Neural progenitor cell (in vitro differentiated cells): ENCODE measurements around the gene RAB42. TPM values are rescaled to one million over a fixed set of nuclear protein-coding genes. Genes with fewer than 3 reads are reported as not detected.
A peak's percentile ranks its signal among the peaks of the same experiment; 100 is the strongest.

Source experiments
- DNase-seq: peaks from one replicate; pipeline ENCODE4 v3.0.0-alpha.2; 2016; ENCODE audit warnings: low spot score
- H2AFZ ChIP-seq: fragments of 200-600 bp; sonication (generic); replicated peaks from 2 replicates; pipeline ENCODE4 v1.6.1; 2016; ENCODE audit warnings: antibody characterized with exemption
- H3F3A ChIP-seq: fragments of 200-600 bp; sonication (generic); 2 replicates; pipeline ENCODE4 v1.6.1; 2016; ENCODE audit warnings: antibody characterized with exemption, low read depth
- H3K27ac ChIP-seq: fragments of 200-600 bp; sonication (generic); 2 replicates; pipeline ENCODE4 v1.5.1; 2016; ENCODE audit warnings: mild to moderate bottlenecking
- H3K27me3 ChIP-seq: fragments of 200-600 bp; sonication (generic); 2 replicates; pipeline ENCODE4 v1.6.1; 2016; ENCODE audit warnings: mild to moderate bottlenecking, moderate library complexity
- H3K36me3 ChIP-seq: fragments of 200-600 bp; sonication (generic); 2 replicates; pipeline ENCODE4 v1.5.1; 2016
- H3K4me1 ChIP-seq: fragments of 200-600 bp; sonication (generic); 2 replicates; pipeline ENCODE4 v1.6.1; 2016; ENCODE audit warnings: mixed run types
- H3K4me2 ChIP-seq: fragments of 200-600 bp; sonication (generic); 2 replicates; pipeline ENCODE4 v1.6.1; 2016
- H3K4me3 ChIP-seq: fragments of 200-600 bp; sonication (generic); 2 replicates; pipeline ENCODE4 v1.5.1; 2016
- H3K79me2 ChIP-seq: fragments of 200-600 bp; sonication (generic); 2 replicates; pipeline ENCODE4 v1.6.1; 2016; ENCODE audit warnings: low read depth
- H3K9ac ChIP-seq: fragments of 200-600 bp; sonication (generic); 2 replicates; pipeline ENCODE4 v1.6.1; 2016
- H3K9me3 ChIP-seq: fragments of 200-600 bp; sonication (generic); 2 replicates; pipeline ENCODE4 v1.5.1; 2016; ENCODE audit warnings: low read depth
- H4K20me1 ChIP-seq: fragments of 200-600 bp; sonication (generic); 2 replicates; pipeline ENCODE4 v1.6.1; 2016; ENCODE audit warnings: low read depth
- H3K27ac Mint-ChIP-seq: 3 replicates; pipeline ENCODE4 v1.8.0; 2021; ENCODE audit warnings: mixed read lengths
- H3K27me3 Mint-ChIP-seq: 2 replicates; pipeline ENCODE4 v1.8.0; 2022; ENCODE audit warnings: low read depth, mild to moderate bottlenecking, inconsistent platforms, moderate library complexity, mixed read lengths; ENCODE audit not compliant: insufficient read depth
- H3K36me3 Mint-ChIP-seq: 3 replicates; pipeline ENCODE4 v1.8.0; 2021; ENCODE audit warnings: mixed read lengths
- H3K4me1 Mint-ChIP-seq: 3 replicates; pipeline ENCODE4 v1.8.0; 2021; ENCODE audit warnings: mixed read lengths
- H3K4me3 Mint-ChIP-seq: 3 replicates; pipeline ENCODE4 v1.8.0; 2021; ENCODE audit warnings: mild to moderate bottlenecking, moderate library complexity, mixed read lengths
- H3K9me3 Mint-ChIP-seq: 3 replicates; pipeline ENCODE4 v1.8.0; 2020; ENCODE audit warnings: mixed read lengths
- CTCF ChIP-seq: fragments of 200-600 bp; sonication (generic); IDR thresholded peaks from 2 replicates; pipeline ENCODE4 v1.5.1; 2017; ENCODE audit warnings: antibody characterized with exemption, mild to moderate bottlenecking
- EZH2 ChIP-seq: fragments of 200-600 bp; sonication (generic); IDR thresholded peaks from 2 replicates; pipeline ENCODE4 v1.6.1; 2017; ENCODE audit warnings: antibody characterized with exemption, mild to moderate bottlenecking, moderate library complexity
- EZH2phosphoT487 ChIP-seq: fragments of 200-600 bp; sonication (generic); IDR thresholded peaks from 2 replicates; pipeline ENCODE4 v1.6.1; 2017; ENCODE audit warnings: antibody characterized with exemption
- total RNA-seq: library from RNA; depleted of rRNA; stranded (reverse); fragments of >200 nt; gene quantifications from 2 replicates; pipeline ENCODE4 v1.2.3, GENCODE V29; 2015; ENCODE audit warnings: low replicate concordance

Gene RAB42
- total RNA-seq, 1 donor from 2014 or later = 2.2 TPM

DNA sequence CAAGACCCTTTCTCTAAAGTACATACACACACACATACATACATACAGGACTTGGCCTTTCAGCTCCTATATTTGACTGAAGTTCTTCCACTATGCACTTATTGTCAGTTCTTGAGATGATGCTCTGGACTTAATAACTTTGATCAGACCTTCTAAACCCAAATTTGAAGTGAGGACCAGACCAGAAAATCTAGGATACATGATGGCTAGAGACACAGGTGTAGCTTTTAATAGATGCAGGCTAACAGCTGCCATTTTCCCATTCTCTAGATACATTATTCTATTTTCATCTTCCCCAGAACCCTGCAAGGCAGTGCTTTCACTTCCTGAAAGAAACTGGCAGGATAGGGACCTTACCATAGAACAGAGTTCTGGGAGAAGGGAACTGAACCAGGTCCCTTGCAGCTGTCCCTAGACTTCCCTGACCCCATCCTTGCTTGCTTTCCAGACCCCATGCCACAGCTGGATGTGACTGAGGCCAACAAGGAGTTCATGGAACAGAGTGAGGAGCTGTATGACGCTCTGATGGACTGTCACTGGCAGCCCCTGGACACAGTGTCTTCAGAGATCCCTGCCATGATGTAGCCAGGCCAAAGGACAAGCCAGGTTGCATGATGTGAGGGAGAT, 14.9 kb upstream of the RAB42 start:
- H3K79me2 ChIP-seq = peaks cover 25% of the 10 kb centered on the region
- H3K27ac Mint-ChIP-seq = no peak overlapping the region
- peak overlapping the region; percentile 30 for H3K27ac ChIP-seq
- no peaks in the 10 kb centered on the region for H3K9me3 ChIP-seq
- H3K4me3 ChIP-seq = no peak overlapping the region
- peaks cover 5% of the 10 kb centered on the region for H3K27me3 Mint-ChIP-seq
- peaks cover 11% of the 10 kb centered on the region for H3K4me1 ChIP-seq
- DNase-seq = no peak
- H3K36me3 ChIP-seq = no peaks in the 10 kb centered on the region
- no peak overlapping the region for H3K4me3 Mint-ChIP-seq
- H2AFZ ChIP-seq = no peak overlapping the region
- H3K27me3 ChIP-seq = peaks cover 4% of the 10 kb centered on the region
- no peak overlapping the region for H3K4me2 ChIP-seq
- H3K9ac ChIP-seq = no peak overlapping the region
- H3F3A ChIP-seq = peaks cover 51% of the 10 kb centered on the region
- H3K4me1 Mint-ChIP-seq = peaks cover 18% of the 10 kb centered on the region
- peaks cover 33% of the 10 kb centered on the region for H4K20me1 ChIP-seq
- TF ChIP-seq EZH2phosphoT487 = no peak
- no peak for TF ChIP-seq EZH2
- no peak for TF ChIP-seq CTCF
- no peaks in the 10 kb centered on the region for H3K9me3 Mint-ChIP-seq
- H3K36me3 Mint-ChIP-seq = peaks cover 28% of the 10 kb centered on the region

- H3K4me2 ChIP-seq = no peak overlapping the region
- no peak overlapping the region for H3K27ac ChIP-seq
- H3K4me3 ChIP-seq = no peak overlapping the region
- TF ChIP-seq CTCF = no peak
- TF ChIP-seq EZH2phosphoT487 = no peak
- no peak for TF ChIP-seq EZH2
- no peak overlapping the region for H2AFZ ChIP-seq
- peaks cover 55% of the 10 kb centered on the region for H3F3A ChIP-seq
- H3K4me3 Mint-ChIP-seq = peak overlapping the region; percentile 16
- peaks cover 11% of the 10 kb centered on the region for H3K27me3 ChIP-seq
- H4K20me1 ChIP-seq = peaks cover 33% of the 10 kb centered on the region
- H3K4me1 Mint-ChIP-seq = peaks cover 22% of the 10 kb centered on the region
- no peak overlapping the region for H3K9ac ChIP-seq
- no peak overlapping the region for H3K27ac Mint-ChIP-seq
- no peaks in the 10 kb centered on the region for H3K9me3 ChIP-seq
- H3K79me2 ChIP-seq = peaks cover 25% of the 10 kb centered on the region
- H3K36me3 Mint-ChIP-seq = peaks cover 29% of the 10 kb centered on the region
- H3K36me3 ChIP-seq = no peaks in the 10 kb centered on the region
- H3K4me1 ChIP-seq = peaks cover 11% of the 10 kb centered on the region
- peaks cover 8% of the 10 kb centered on the region for H3K27me3 Mint-ChIP-seq
- H3K9me3 Mint-ChIP-seq = no peaks in the 10 kb centered on the region
- no peak for DNase-seq
These were observed 14.1 kb upstream of the RAB42 start for GRCh38 chr1:28577738-28578536.

GRCh38 chr1:28578696-28579218, 13.3 kb upstream of the RAB42 start:
- Histone ChIP-seq H3K4me2 (no peak overlapping the region), H3K4me1 (peaks cover 11% of the 10 kb centered on the region)

More at GRCh38 chr1:28578696-28579218, 13.3 kb upstream of the RAB42 start:
- Mint-ChIP-seq H3K27ac (no peak overlapping the region), H3K4me1 (peaks cover 25% of the 10 kb centered on the region), H3K4me3 (no peak overlapping the region), H3K9me3 (no peaks in the 10 kb centered on the region), H3K27me3 (peaks cover 8% of the 10 kb centered on the region), H3K36me3 (peaks cover 31% of the 10 kb centered on the region)
- H3K27ac ChIP-seq = no peak overlapping the region
- no peak overlapping the region for H3K9ac ChIP-seq
- peaks cover 55% of the 10 kb centered on the region for H3F3A ChIP-seq
- DNase-seq = no peak
- H3K9me3 ChIP-seq = no peaks in the 10 kb centered on the region
- H3K27me3 ChIP-seq = peaks cover 14% of the 10 kb centered on the region
- H3K4me3 ChIP-seq = no peak overlapping the region
- H3K79me2 ChIP-seq = peaks cover 25% of the 10 kb centered on the region
- TF ChIP-seq EZH2phosphoT487 (no peak), CTCF (no peak), EZH2 (no peak)
- H3K36me3 ChIP-seq = no peaks in the 10 kb centered on the region
- H2AFZ ChIP-seq = no peak overlapping the region
- peaks cover 33% of the 10 kb centered on the region for H4K20me1 ChIP-seq
